ENCODE results near the gene ORAI3.

DNA sequence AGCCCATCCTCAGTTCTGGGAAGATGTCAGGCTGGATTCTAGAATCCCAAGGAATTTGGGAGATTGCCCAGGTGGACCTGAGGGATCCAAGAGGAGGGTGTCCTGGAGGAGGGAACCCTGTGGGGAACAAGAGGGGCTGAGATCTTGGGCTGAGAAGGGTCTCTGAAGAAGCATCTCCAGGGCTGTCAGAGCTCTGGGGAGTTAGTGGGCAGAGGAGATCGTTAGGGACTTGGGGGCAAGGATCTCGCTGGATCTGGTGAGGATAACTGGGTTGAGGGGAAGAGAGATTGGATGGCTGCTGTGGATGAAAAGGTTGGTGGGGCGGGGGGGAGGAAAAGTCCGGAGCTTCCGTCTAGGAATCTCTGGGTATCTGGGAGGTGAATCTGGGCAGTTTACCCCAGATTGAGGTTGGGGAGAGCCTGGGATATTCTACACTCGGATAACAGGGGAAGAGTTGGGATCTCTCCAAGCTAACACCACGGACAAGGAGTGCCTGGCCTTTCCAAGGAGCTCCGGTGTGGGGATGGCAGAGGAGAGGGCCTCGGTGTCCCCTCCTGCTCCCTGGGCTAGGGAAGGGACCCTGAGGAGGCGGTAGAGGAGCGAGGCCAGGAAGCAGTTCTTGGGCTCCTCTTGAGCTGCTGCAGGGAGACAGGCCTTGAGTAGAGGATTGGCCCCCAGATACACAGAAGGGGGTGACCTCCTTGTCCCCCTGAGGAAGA lies 23.8 kb upstream of the ORAI3 start:
- TF ChIP-seq, protein P1, sequence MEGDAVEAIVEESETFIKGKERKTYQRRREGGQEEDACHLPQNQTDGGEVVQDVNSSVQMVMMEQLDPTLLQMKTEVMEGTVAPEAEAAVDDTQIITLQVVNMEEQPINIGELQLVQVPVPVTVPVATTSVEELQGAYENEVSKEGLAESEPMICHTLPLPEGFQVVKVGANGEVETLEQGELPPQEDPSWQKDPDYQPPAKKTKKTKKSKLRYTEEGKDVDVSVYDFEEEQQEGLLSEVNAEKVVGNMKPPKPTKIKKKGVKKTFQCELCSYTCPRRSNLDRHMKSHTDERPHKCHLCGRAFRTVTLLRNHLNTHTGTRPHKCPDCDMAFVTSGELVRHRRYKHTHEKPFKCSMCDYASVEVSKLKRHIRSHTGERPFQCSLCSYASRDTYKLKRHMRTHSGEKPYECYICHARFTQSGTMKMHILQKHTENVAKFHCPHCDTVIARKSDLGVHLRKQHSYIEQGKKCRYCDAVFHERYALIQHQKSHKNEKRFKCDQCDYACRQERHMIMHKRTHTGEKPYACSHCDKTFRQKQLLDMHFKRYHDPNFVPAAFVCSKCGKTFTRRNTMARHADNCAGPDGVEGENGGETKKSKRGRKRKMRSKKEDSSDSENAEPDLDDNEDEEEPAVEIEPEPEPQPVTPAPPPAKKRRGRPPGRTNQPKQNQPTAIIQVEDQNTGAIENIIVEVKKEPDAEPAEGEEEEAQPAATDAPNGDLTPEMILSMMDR (IDR thresholded peaks at IDR 0.05) = no peak
- TF ChIP-seq POLR2A (IDR thresholded peaks at IDR 0.05) = no peak

Measured in testis (tissue), 2 donors.